DOHH2 (cell line): ENCODE data around the gene IZUMO1.

Experiments
- CTCF ChIP-seq: fragments of 200-600 bp; sonication (generic); IDR thresholded peaks from one replicate; pipeline ENCODE4 v1.5.1; 2014; ENCODE audit warnings: antibody characterized with exemption, mild to moderate bottlenecking, low read depth, low read length; ENCODE audit not compliant: poor library complexity, severe bottlenecking
- EZH2phosphoT487 ChIP-seq: fragments of 200-600 bp; sonication (generic); IDR thresholded peaks from 2 replicates; pipeline ENCODE4 v1.6.1; 2017; ENCODE audit warnings: borderline replicate concordance, mild to moderate bottlenecking, antibody characterized with exemption, low read length, moderate library complexity, mixed read lengths

- TF ChIP-seq CTCF = no peak
- TF ChIP-seq EZH2phosphoT487 = no peak
These were observed 11.0 kb upstream of the IZUMO1 start for GRCh38 chr19:48757741-48758144.
